Hematopoietic multipotent progenitor cell treated with erythropoietin and hydrocortisone succinate and interleukin-3 and kit ligand, for 8 days (in vitro differentiated cells): ENCODE results near the gene UGT2B15.
"Not testable (repeated sequence)": the region's sequence is repeated elsewhere in the genome, so short reads cannot be mapped to it uniquely, and the experiment has no call there.

Experiments
- DNase-seq: peaks from one replicate; pipeline ENCODE4 v3.0.0-alpha.2; 2015

UGT2B15 gene

GRCh38 chr4:68655764-68656444, 14.5 kb downstream of the UGT2B15 start:
- no peak for DNase-seq

DNA sequence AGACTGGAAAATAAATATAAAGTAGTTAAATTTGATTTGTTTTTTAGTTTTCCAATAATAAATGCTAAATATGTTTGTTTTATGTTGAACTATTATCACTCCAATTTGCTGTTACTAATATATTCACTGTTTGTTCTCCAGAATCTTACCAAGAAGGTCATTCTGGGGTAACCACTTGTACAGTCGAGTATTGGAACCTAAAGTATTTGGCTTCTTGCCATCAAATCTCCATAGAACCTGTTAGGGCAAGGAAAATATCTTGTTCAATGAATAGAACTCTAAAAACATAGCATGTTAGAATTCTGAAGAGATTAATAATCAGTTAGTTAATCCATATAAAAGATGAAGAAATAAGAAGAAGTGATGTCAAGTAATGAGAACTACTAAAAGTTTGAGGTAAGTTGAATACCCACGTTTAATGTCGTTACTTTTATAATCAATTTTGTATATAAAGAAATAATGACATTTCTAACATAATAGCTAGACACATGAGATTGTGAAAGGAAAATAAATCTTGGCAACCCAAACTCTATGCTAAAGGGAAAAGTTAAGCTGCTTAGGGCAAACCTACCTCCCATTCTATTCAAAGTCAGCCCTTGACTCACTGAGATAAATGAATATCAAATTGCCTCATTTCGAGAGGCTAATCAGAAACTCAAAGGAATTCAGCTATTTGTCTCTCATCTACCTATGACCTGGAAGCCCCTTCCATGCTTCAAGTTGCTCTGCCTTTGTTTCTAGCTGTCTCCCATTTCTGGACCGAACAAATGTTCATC, 15.3 kb downstream of the UGT2B15 start:
- no peak for DNase-seq

DNA sequence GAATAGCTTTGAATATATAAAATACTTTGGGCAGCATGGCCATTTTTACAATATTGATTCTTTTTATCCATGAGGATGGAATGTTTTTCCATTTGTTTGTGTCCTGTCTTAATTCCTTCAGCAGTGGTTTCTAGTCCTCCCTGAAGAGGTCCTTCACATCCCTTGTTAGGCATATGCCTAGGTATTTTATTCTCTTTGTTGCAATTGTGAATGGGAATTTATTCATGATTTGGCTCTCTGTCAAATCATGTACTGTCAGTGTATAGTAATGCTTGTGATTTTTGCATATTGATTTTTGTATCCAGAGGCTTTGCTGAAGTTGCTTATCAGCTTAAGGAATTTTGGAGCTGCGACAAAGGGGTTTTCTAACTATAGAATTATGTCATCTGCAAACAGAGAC, 18.5 kb downstream of the UGT2B15 start:
- no peak for DNase-seq

- DNase-seq, result no peak
These were observed 40.1 kb downstream of the UGT2B15 start for GRCh38 chr4:68630371-68630770.

DNA sequence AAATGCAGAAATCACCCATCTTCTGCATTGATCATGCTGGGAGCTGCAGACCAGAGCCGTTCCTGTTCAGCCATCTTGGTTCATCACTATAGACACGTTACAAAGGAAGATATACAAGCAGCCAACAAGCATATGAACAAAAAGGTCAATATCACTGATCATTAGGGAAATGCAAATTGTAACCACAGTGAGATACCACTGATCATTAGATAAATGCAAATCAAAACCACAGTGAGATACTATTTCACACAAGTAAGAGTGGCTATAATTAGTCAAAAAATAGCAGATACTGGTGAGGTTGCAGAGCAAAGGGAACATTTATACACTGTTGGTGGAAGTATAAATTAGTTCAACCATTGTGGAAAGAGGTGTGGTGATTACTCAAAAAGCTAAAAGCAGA, 47.7 kb downstream of the UGT2B15 start:
- DNase-seq, result not testable (repeated sequence)

DNA sequence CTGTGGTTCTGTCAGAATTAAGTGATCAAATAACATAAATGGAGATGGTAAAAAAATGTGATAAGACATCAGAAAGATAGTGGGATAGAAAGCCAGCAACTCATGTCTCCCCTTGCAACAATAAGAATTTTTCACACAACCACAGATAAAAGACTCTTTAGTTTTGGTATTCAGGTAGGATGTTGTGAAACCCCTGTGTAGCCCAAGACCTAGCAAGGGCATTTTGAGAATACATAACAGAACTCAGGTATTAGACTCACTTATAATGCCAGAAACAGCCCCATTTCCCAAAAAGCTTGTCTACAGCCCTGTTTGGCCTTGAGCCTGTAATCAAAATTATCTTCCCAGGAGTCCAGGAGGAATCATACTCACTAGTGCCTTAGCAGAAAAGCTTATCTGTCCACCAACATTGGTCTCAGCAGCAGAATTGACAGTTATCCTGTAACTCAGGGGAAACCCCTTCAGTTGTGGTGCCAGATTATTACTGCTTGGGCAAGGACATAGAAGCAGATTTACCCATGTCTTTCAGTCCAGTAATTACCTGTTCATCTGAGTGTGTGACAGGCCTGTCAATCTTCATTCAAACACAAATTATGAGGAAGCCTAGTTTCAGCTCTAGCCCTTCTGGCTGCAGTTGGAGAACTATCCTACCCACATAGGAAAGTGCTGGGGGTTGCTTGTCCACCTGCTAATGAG, 53.3 kb downstream of the UGT2B15 start:
- no peak for DNase-seq

- no peak for DNase-seq
These were observed 54.6 kb downstream of the UGT2B15 start for GRCh38 chr4:68615699-68616422.

DNA sequence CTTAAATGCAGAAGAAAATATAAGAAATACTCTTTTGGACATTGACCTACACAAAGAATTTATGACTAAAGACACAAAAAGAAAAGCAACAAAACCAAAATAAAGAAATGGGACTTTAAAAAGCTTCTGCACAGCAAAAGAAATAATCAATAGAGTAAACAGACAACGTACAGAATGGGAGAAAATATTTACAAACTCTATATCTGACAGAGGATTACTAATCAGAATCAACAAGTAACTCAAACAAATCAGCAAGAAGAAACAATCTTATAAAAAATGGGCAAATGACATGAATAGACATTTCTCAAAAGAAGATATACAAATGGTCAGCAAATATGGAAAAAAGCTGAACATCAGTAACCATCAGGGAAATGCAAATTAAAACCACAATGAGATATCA, 56.7 kb downstream of the UGT2B15 start:
- DNase-seq, result no peak

- DNase-seq, result no peak
These were observed 64.2 kb downstream of the UGT2B15 start for GRCh38 chr4:68606240-68606639.

GRCh38 chr4:68599150-68599549, 71.3 kb downstream of the UGT2B15 start:
- no peak for DNase-seq

- no peak for DNase-seq
These were observed 73.0 kb downstream of the UGT2B15 start for GRCh38 chr4:68597482-68597881.
